GM21825 (cell line): Measurements from ENCODE around the gene KCNMA1.

Experiments
- ATAC-seq: cut with Tn5 transposase; IDR thresholded peaks from one replicate; pipeline ENCODE4 v1.9.1; 2021; ENCODE audit warnings: mild to moderate bottlenecking, moderate library complexity; ENCODE audit not compliant: unreplicated experiment

KCNMA1 gene

GRCh38 chr10:77461636-77462296 is 175.8 kb downstream of the KCNMA1 start:
- no peak for ATAC-seq

- no peak for ATAC-seq
Observed at GRCh38 chr10:77459905-77460304, 177.7 kb downstream of the KCNMA1 start.

GRCh38 chr10:77458986-77459590 is 178.5 kb downstream of the KCNMA1 start:
- ATAC-seq, result no peak

GRCh38 chr10:77457721-77458120 is 179.9 kb downstream of the KCNMA1 start:
- no peak for ATAC-seq

GRCh38 chr10:77457266-77457665 is 180.3 kb downstream of the KCNMA1 start:
- ATAC-seq, result no peak

GRCh38 chr10:77456414-77456813 is 181.2 kb downstream of the KCNMA1 start:
- no peak for ATAC-seq

- ATAC-seq, result no peak
Observed at GRCh38 chr10:77455561-77455960, 182.0 kb downstream of the KCNMA1 start.

- ATAC-seq, result no peak
Observed at GRCh38 chr10:77452952-77453564, 184.6 kb downstream of the KCNMA1 start.

GRCh38 chr10:77451886-77452285 is 185.7 kb downstream of the KCNMA1 start:
- no peak for ATAC-seq

- no peak for ATAC-seq
Observed at GRCh38 chr10:77448226-77448625, 189.4 kb downstream of the KCNMA1 start.

GRCh38 chr10:77446700-77447099 is 190.9 kb downstream of the KCNMA1 start:
- ATAC-seq, result no peak

- no peak for ATAC-seq
Observed at GRCh38 chr10:77445547-77445946, 192.1 kb downstream of the KCNMA1 start.

GRCh38 chr10:77444041-77444440 is 193.6 kb downstream of the KCNMA1 start:
- no peak for ATAC-seq

- no peak for ATAC-seq
Observed at GRCh38 chr10:77442699-77443189, 194.9 kb downstream of the KCNMA1 start.

GRCh38 chr10:77441353-77442166 is 196.0 kb downstream of the KCNMA1 start:
- no peak for ATAC-seq

GRCh38 chr10:77436257-77436975 is 201.2 kb downstream of the KCNMA1 start:
- ATAC-seq, result no peak

GRCh38 chr10:77433546-77433945 is 204.1 kb downstream of the KCNMA1 start:
- no peak for ATAC-seq

GRCh38 chr10:77431980-77432797 is 205.4 kb downstream of the KCNMA1 start:
- no peak for ATAC-seq

GRCh38 chr10:77431209-77431611 is 206.4 kb downstream of the KCNMA1 start:
- no peak for ATAC-seq

- no peak for ATAC-seq
Observed at GRCh38 chr10:77430530-77430929, 207.1 kb downstream of the KCNMA1 start.
